Transverse colon (tissue), 4 donors: Measurements from ENCODE around the gene ZNF526. TPM values are rescaled to one million over a fixed set of nuclear protein-coding genes. Genes with fewer than 3 reads are reported as not detected.
A peak's percentile ranks its signal among the peaks of the same experiment; 100 is the strongest.

Experiments
- DNase-seq: peaks from one replicate; pipeline ENCODE4 v3.0.0-alpha.2; 2019
- H3K27ac ChIP-seq, 4 donors: fragments of 200-600 bp; sonication (generic); 2 replicates each; pipeline ENCODE4 v1.5.1; 2016 to 2018; ENCODE audit warnings: inconsistent platforms in 4 of 4
- H3K27me3 ChIP-seq: fragments of 200-600 bp; sonication (generic); 2 replicates; pipeline ENCODE4 v1.5.1; 2017; ENCODE audit warnings: inconsistent platforms
- H3K36me3 ChIP-seq, 4 donors: fragments of 200-600 bp; sonication (generic); 2 replicates each; pipeline ENCODE4 v1.5.1; 2017 to 2019; ENCODE audit warnings: inconsistent platforms in 4 of 4
- H3K4me1 ChIP-seq, 4 donors: fragments of 200-600 bp; sonication (generic); 2 replicates each; pipeline ENCODE4 v1.5.1; 2017 to 2020; ENCODE audit warnings: inconsistent platforms in 4 of 4
- H3K4me3 ChIP-seq, 4 donors: fragments of 200-600 bp; sonication (generic); 1 replicate in 1 of 4; 2 replicates in 3 of 4; pipeline versions ENCODE4 v1.5.1 to v1.6.1; 2017 to 2019; ENCODE audit warnings: inconsistent platforms in 4 of 4
- H3K9me3 ChIP-seq, 2 donors: fragments of 200-600 bp; sonication (generic); 2 replicates each; pipeline ENCODE4 v1.5.1; 2017 to 2019; ENCODE audit warnings: inconsistent platforms in 2 of 2
- CTCF ChIP-seq, 5 experiments: fragments of 200-600 bp in 3 of 5; fragments of 450-650 bp in 2 of 5; sonication (generic) in 3 of 5; IDR thresholded peaks; 1 replicate in 2 of 5; 2 replicates in 3 of 5; pipeline ENCODE4 v1.5.1; 2016 to 2017; ENCODE audit warnings: antibody characterized with exemption in 5 of 5, inconsistent platforms in 3 of 5, mild to moderate bottlenecking in 2 of 5, moderate library complexity in 1 of 5
- EP300 ChIP-seq: sonication (generic); formaldehyde crosslinking; IDR thresholded peaks from one replicate; pipeline ENCODE4 v1.6.1; 2017; ENCODE audit warnings: antibody characterized with exemption, low read depth
- POLR2A ChIP-seq: fragments of 450-650 bp; IDR thresholded peaks from one replicate; pipeline ENCODE4 v1.6.1; 2016; ENCODE audit warnings: antibody characterized with exemption, mild to moderate bottlenecking, moderate library complexity
- POLR2AphosphoS5 ChIP-seq, 3 donors: sonication (generic); formaldehyde crosslinking; IDR thresholded peaks; one replicate each; pipeline ENCODE4 v1.6.1; 2016; ENCODE audit warnings: antibody characterized with exemption in 3 of 3
- WGBS, 2 donors: methylation state at CpG; one replicate each; pipeline ENCODE4 v1.1.5; 2018; ENCODE audit warnings: low coverage in 1 of 2; 5-methylcytosine and 5-hydroxymethylcytosine counted together
- in situ Hi-C, 4 donors: fragments of 200-750 bp; cut with MboI; loops; one replicate each; pipeline versions ENCODE4 v1.15.0 to v1.15.1; 2017; ENCODE audit warnings: low sequenced_read_pairs in 3 of 4, low pct_ligation_motif_present in 1 of 4, low pct_unique_long_range_greater_than_20kb in 1 of 4
- intact Hi-C: fragments of 100-400 bp; cut with DNase I; formaldehyde crosslinking; loops from one replicate; pipeline ENCODE4 v1.15.1; 2023; ENCODE audit warnings: low total_unique reads
- total RNA-seq, 4 donors: library from RNA; depleted of rRNA; stranded (reverse); fragments of >200 nt; gene quantifications; one replicate each; pipeline ENCODE4 v1.1.0, GENCODE V29; 2016

The ZNF526 gene
- total RNA-seq, 4 donors from 2014 or later = 6.4 to 19.5 (median 6.8) TPM

- TF ChIP-seq POLR2A = no peak
- no peak for TF ChIP-seq EP300
- TF ChIP-seq CTCF (IDR thresholded peaks at IDR 0.05) = no peak
- no peak for TF ChIP-seq POLR2AphosphoS5 (IDR thresholded peaks at IDR 0.05)
- intact Hi-C loops (no loop called here), in situ Hi-C loops (no loop called here)
- Histone ChIP-seq H3K4me1 (peaks cover 13 to 56% (median 26%) of the 10 kb centered on the region in 4 donors), H3K27me3 (no peaks in the 10 kb centered on the region), H3K4me3 (peak overlapping the region in 1 of 4 donors; percentile 94), H3K27ac (no peak overlapping the region), H3K36me3 (peaks cover 0 to 16% (median 0%) of the 10 kb centered on the region in 4 donors), H3K9me3 (no peaks in the 10 kb centered on the region)
- 83 to 100% methylated on average over 2 to 11 of the region's 11 CpGs for WGBS, 2 donors
- no peak for DNase-seq
These were observed 5.2 kb upstream of the ZNF526 start for GRCh38 chr19:42214810-42215485.

GRCh38 chr19:42216653-42217519 lies 3.2 kb upstream of the ZNF526 start:
- in situ Hi-C loops (no loop called here), intact Hi-C loops (no loop called here)
- Histone ChIP-seq H3K9me3 (no peaks in the 10 kb centered on the region), H3K27me3 (no peaks in the 10 kb centered on the region), H3K4me3 (peak overlapping the region; percentile 64 to 96 (median 88)), H3K36me3 (peaks cover 0 to 16% (median 0%) of the 10 kb centered on the region in 4 donors), H3K4me1 (peaks cover 13 to 69% (median 39%) of the 10 kb centered on the region in 4 donors), H3K27ac (peak overlapping the region; percentile 93 to 95 (median 94))
- 2% methylated on average over 41 of the region's 79 CpGs; no CpG with 5 or more reads in 1 of the 2 donors for whole genome bisulfite sequencing, 2 donors
- DNase-seq = peak; percentile 51
- TF ChIP-seq CTCF (IDR thresholded peaks at IDR 0.05) (peak in 1 of 5 experiments; percentile 7), POLR2AphosphoS5 (IDR thresholded peaks at IDR 0.05) (peak in 2 of 3 donors; percentile 7 to 10), POLR2A (peak; percentile 28), EP300 (no peak)

DNA sequence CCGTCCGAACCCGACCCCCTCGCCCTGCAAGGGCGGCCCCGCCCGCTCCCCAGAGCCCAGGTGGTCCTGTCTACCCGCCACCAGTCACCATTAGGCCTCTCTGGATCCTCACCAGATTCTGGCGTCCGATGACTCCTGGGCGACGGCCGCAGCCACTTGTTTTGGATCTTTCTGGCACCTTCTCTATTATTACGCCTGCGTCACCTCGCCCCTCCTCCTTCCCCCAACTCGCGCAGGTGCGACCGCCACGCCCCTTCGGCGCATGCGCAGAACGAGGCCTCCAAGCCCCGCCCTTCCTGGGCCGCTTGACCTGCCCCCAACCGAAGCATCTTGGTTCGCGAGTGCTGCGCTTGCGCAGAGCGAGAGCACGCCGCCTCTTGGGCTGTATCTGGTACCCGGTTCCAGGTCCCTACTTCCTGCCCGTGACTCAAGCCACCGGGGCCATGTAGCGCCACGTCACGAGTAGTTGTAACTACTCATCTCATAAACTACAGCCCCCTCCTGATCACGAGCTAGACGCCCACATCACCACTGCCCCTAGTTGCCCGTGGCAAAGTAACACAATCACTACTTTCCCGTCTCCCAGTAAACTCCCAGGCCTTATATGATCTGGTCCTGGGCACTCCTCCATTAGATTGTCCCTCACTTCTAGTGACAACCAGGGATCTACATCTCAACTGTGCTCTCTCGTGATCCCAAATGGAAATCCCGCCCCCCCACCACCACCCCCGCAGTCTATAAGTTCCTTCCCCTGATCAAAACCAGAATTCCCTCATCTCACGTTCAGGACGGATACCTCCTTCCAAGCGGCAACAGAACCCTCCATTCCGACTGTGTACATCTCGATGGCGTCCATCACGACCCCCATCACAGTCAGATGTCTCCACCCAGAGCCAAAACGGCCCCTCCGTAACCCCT lies 2.3 kb upstream of the ZNF526 start, which contains the start of gene DEDD2:
TSS of gene DEDD2 (minus strand) at position 158 of the 918 bp plus-strand sequence. CDS start 670 bp downstream, outside the sequence.
- Histone ChIP-seq H3K4me3 (peak within 1 kb of the TSS; percentile 64 to 96 (median 88)), H3K27ac (peak within 1 kb of the TSS; percentile 93 to 95 (median 94)), H3K27me3 (no peaks in the 10 kb centered on the region), H3K9me3 (no peaks in the 10 kb centered on the region), H3K4me1 (peaks cover 13 to 70% (median 41%) of the 10 kb centered on the region in 4 donors), H3K36me3 (peaks cover 0 to 16% (median 0%) of the 10 kb centered on the region in 4 donors)
- WGBS, 2 donors = 17 to 57% methylated on average over 14 to 57 of the region's 57 CpGs
- TF ChIP-seq POLR2AphosphoS5 (IDR thresholded peaks at IDR 0.05) (peak; percentile 93 to 96 (median 95)), POLR2A (peak; percentile 94), EP300 (no peak)
- in situ Hi-C loops (no loop called here), intact Hi-C loops (no loop called here)
- DNase-seq = peak; percentile 99

GRCh38 chr19:42220751-42221097 lies 612 bp downstream of the ZNF526 start:
- H3K36me3 ChIP-seq = peaks cover 0 to 12% (median 6%) of the 10 kb centered on the region in 4 donors
- peaks cover 13 to 48% (median 36%) of the 10 kb centered on the region in 4 donors for H3K4me1 ChIP-seq
- no peaks in the 10 kb centered on the region for H3K9me3 ChIP-seq
- intact Hi-C loops (no loop called here), in situ Hi-C loops (no loop called here)
- no peak for DNase-seq
- WGBS, 2 donors = 0 to 1% methylated on average over 2 to 6 of the region's 6 CpGs
- no peaks in the 10 kb centered on the region for H3K27me3 ChIP-seq
- H3K27ac ChIP-seq = peak overlapping the region; percentile 93 to 95 (median 94)
- H3K4me3 ChIP-seq = peak overlapping the region; percentile 78 to 93 (median 86)
- TF ChIP-seq POLR2A = no peak
- TF ChIP-seq POLR2AphosphoS5 (IDR thresholded peaks at IDR 0.05) = no peak
- no peak for TF ChIP-seq CTCF (IDR thresholded peaks at IDR 0.05)
- TF ChIP-seq EP300 = no peak
